ENCODE results near the gene INPP5F. TPM values are rescaled to one million over a fixed set of nuclear protein-coding genes. Genes with fewer than 3 reads are reported as not detected.

Gene INPP5F
- total and polyA plus RNA-seq, 9 donors, result 8.1 to 18.8 (median 13.8) TPM

DNA sequence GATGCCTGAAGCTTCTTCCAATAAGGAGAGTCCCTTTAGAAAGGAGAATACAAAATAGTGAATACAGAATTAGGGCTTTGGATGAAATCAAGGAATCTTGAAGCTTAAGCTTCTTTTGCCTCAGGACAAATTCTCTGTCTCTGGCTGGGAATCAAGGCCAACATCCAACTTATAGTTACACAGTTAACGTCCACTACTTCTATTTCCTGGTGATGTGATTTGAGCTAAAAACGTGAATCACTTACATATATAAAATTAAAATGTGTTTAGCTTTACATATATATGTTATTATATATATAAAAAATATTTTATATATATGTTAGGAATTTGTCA, 11.4 kb upstream of the INPP5F start:
- DNase-seq, result no peak
- Histone ChIP-seq H3K4me1 (ENCODE audit: insufficient read depth) (no peaks in the 10 kb centered on the region), H3K4me3 (no peak overlapping the region), H3K27me3 (no peaks in the 10 kb centered on the region), H3K36me3 (no peaks in the 10 kb centered on the region), H3K27ac (no peak overlapping the region), H3K9me3 (no peaks in the 10 kb centered on the region)
- WGBS, 3 donors, result 42 to 61% (median 49%) methylated on average over 2 of the region's 2 CpGs
- no peak for TF ChIP-seq POLR2A (IDR thresholded peaks at IDR 0.05)
- TF ChIP-seq CTCF (IDR thresholded peaks at IDR 0.05), result no peak
- no peak for TF ChIP-seq EP300 (IDR thresholded peaks at IDR 0.05)
- intact Hi-C loops (cut with DNase I), result no loop called here

DNA sequence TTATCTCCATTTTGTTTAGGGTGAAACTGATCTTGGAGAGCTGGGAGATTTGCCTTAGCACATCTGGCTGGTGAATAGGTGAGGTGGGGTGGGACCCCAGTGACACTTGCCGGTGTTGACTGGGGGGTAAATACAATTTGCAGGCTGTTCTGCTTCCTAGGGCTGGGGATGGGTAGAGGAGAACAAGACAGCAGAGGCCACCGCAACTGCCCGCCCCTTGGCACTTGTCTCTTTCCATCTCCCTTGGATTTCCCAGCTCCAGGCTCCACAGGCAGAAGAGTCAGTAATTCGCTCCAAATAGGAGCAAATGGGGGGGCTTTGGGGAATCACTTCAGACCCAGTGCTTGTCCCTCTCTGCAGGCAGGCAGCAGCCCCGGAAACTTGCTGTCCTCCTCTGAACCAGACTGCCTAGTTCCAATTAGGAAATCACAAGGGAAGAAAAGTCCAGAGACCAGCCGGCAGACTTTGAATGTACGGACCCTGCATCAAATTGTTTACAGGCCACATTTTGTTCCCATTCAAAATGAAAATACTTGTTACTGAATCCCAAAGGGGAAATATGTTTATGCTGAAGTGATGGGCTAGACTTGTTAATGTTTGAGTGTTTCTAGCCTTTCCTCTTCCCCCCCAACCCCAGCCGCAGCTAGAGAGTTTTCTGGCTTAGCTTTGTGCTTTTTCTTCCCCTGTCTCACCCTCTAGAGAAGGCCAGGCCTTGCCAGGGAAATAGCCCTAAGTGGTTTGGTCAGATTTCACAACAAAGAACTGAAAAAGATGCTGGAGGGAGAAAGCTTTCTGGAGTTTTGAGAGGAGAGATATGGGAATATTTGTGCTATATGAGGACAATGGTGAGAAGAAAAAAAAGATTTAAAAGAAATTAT, 10.0 kb upstream of the INPP5F start:
- WGBS, 3 donors, result 59 to 70% (median 61%) methylated on average over 8 of the region's 8 CpGs
- Histone ChIP-seq H3K36me3 (no peaks in the 10 kb centered on the region), H3K4me1 (ENCODE audit: insufficient read depth) (no peaks in the 10 kb centered on the region), H3K27ac (no peak overlapping the region), H3K4me3 (no peak overlapping the region), H3K27me3 (no peaks in the 10 kb centered on the region), H3K9me3 (no peaks in the 10 kb centered on the region)
- intact Hi-C loops (cut with DNase I), result no loop called here
- TF ChIP-seq EP300 (IDR thresholded peaks at IDR 0.05) (no peak), POLR2A (IDR thresholded peaks at IDR 0.05) (no peak), CTCF (IDR thresholded peaks at IDR 0.05) (no peak)
- no peak for DNase-seq

- 88 to 91% (median 88%) methylated on average over 2 of the region's 2 CpGs for WGBS, 3 donors
Measured at GRCh38 chr10:119723161-119723560, 2.7 kb upstream of the INPP5F start.

GRCh38 chr10:119723624-119724023, 2.2 kb upstream of the INPP5F start:
- Histone ChIP-seq H3K4me3 (no peak overlapping the region), H3K4me1 (ENCODE audit: insufficient read depth) (peaks cover 3% of the 10 kb centered on the region), H3K27ac (no peak overlapping the region), H3K36me3 (no peaks in the 10 kb centered on the region), H3K27me3 (no peaks in the 10 kb centered on the region), H3K9me3 (no peaks in the 10 kb centered on the region)
- WGBS, 3 donors, result 78 to 90% (median 79%) methylated on average over 3 of the region's 3 CpGs
- intact Hi-C loops (cut with DNase I), result no loop called here
- TF ChIP-seq EP300 (IDR thresholded peaks at IDR 0.05) (no peak), POLR2A (IDR thresholded peaks at IDR 0.05) (no peak), CTCF (IDR thresholded peaks at IDR 0.05) (no peak)
- DNase-seq, result no peak

More at GRCh38 chr10:119723161-119723560, 2.7 kb upstream of the INPP5F start:
- Histone ChIP-seq H3K36me3 (no peaks in the 10 kb centered on the region), H3K27me3 (no peaks in the 10 kb centered on the region), H3K4me1 (ENCODE audit: insufficient read depth) (peaks cover 3% of the 10 kb centered on the region), H3K27ac (no peak overlapping the region), H3K4me3 (no peak overlapping the region), H3K9me3 (no peaks in the 10 kb centered on the region)
- no peak for DNase-seq
- intact Hi-C loops (cut with DNase I), result no loop called here
- TF ChIP-seq CTCF (IDR thresholded peaks at IDR 0.05), result no peak
- no peak for TF ChIP-seq EP300 (IDR thresholded peaks at IDR 0.05)
- TF ChIP-seq POLR2A (IDR thresholded peaks at IDR 0.05), result no peak
